Adrenal gland (tissue), 5 donors: ENCODE data around the gene C3.

Experiments
- CTCF ChIP-seq, 6 experiments: fragments of 450-650 bp in 4 of 6; fragments of 200-600 bp in 2 of 6; sonication (generic) in 1 of 6; IDR thresholded peaks; 1 replicate in 5 of 6; 2 replicates in 1 of 6; pipeline versions ENCODE4 v1.5.1 to v1.8.0; 2016 to 2021; ENCODE audit warnings: antibody characterized with exemption in 6 of 6, mild to moderate bottlenecking in 2 of 6, moderate library complexity in 1 of 6
- POLR2A ChIP-seq, 2 donors: fragments of 450-650 bp; IDR thresholded peaks; one replicate each; pipeline ENCODE4 v1.6.1; 2017; ENCODE audit warnings: antibody characterized with exemption in 2 of 2, mild to moderate bottlenecking in 2 of 2, moderate library complexity in 1 of 2
- donor health status: DM: no; HTN: no; CAD: no.

- TF ChIP-seq CTCF (IDR thresholded peaks at IDR 0.05) (no peak), POLR2A (IDR thresholded peaks at IDR 0.05) (no peak)
These were observed 23.2 kb downstream of the C3 start for GRCh38 chr19:6697291-6697690.
